CD4-positive, alpha-beta T cell (primary cell): ENCODE measurements around the gene WASL. TPM values are rescaled to one million over a fixed set of nuclear protein-coding genes. Genes with fewer than 3 reads are reported as not detected.
A peak's percentile ranks its signal among the peaks of the same experiment; 100 is the strongest.

Experiments used
- ATAC-seq: fragments of 200-7000 bp; cut with Tn5 transposase; one replicate; pipeline ENCODE4 v1.10.0; 2022; ENCODE audit warnings: mild to moderate bottlenecking; ENCODE audit not compliant: poor library complexity
- CTCF ChIA-PET: fragments of 350-600 bp; sonication (Branson Sonifier 250); formaldehyde crosslinking; loops from one replicate; lab custom pipeline; 2021; ENCODE audit warnings: antibody characterized with exemption, inconsistent platforms; lab: Charles Lee
- POLR2A ChIA-PET: fragments of 350-600 bp; sonication (Branson Sonifier 250); formaldehyde crosslinking; loops from one replicate; lab custom pipeline; 2021; ENCODE audit warnings: antibody characterized with exemption, inconsistent platforms; lab: Charles Lee
- DNase-seq, 14 experiments: peaks; one replicate each; pipeline ENCODE4 v3.0.0-alpha.2; 2013 to 2020; ENCODE audit warnings: mixed read lengths in 2 of 14
- H3K27ac ChIP-seq, 2 donors: one replicate each; pipeline versions ENCODE4 v1.5.1 to v1.7.0; 2013; ENCODE audit warnings: low read length in 2 of 2, low read depth in 1 of 2, mild to moderate bottlenecking in 1 of 2
- H3K27me3 ChIP-seq, 2 experiments: 1 replicate in 1 of 2; 2 replicates in 1 of 2; pipeline versions ENCODE4 v1.6.1 to v1.7.0; 2013; ENCODE audit warnings: low read length in 2 of 2, control low read depth in 1 of 2, mild to moderate bottlenecking in 1 of 2, moderate library complexity in 1 of 2; ENCODE audit not compliant: insufficient read depth in 2 of 2, control insufficient read depth in 1 of 2
- H3K36me3 ChIP-seq: one replicate; pipeline ENCODE4 v1.6.1; 2013; ENCODE audit warnings: low read length, control low read depth; ENCODE audit not compliant: insufficient read depth
- H3K4me1 ChIP-seq: one replicate; pipeline ENCODE4 v1.6.1; 2013; ENCODE audit warnings: low read length, control low read depth; ENCODE audit not compliant: insufficient read depth
- H3K4me3 ChIP-seq: one replicate; pipeline ENCODE4 v1.5.1; 2013; ENCODE audit warnings: mild to moderate bottlenecking, low read length, moderate library complexity
- H3K9me3 ChIP-seq, 2 experiments: 1 replicate in 1 of 2; 2 replicates in 1 of 2; pipeline versions ENCODE4 v1.6.1 to v1.7.0; 2013; ENCODE audit warnings: low read length in 2 of 2, mild to moderate bottlenecking in 2 of 2, control low read depth in 1 of 2, moderate library complexity in 1 of 2; ENCODE audit not compliant: control insufficient read depth in 1 of 2, insufficient read depth in 1 of 2
- H3K27ac Mint-ChIP-seq: one replicate; pipeline ENCODE4 v1.8.0; 2020; ENCODE audit warnings: mixed read lengths
- H3K27me3 Mint-ChIP-seq: one replicate; pipeline ENCODE4 v1.8.0; 2021; ENCODE audit warnings: mixed read lengths
- H3K36me3 Mint-ChIP-seq: one replicate; pipeline ENCODE4 v1.8.0; 2021; ENCODE audit warnings: low read depth, mixed read lengths
- H3K4me1 Mint-ChIP-seq: one replicate; pipeline ENCODE4 v1.8.0; 2021; ENCODE audit warnings: low read depth, mixed read lengths
- H3K4me3 Mint-ChIP-seq: one replicate; pipeline ENCODE4 v1.8.0; 2020; ENCODE audit warnings: mild to moderate bottlenecking, mixed read lengths
- H3K9me3 Mint-ChIP-seq: one replicate; pipeline ENCODE4 v1.8.0; 2020; ENCODE audit warnings: mixed read lengths
- intact Hi-C, 2 experiments: fragments of 100-400 bp; cut with DNase I in 1 of 2; cut with micrococcal nuclease in 1 of 2; formaldehyde crosslinking; loops; one replicate each; pipeline versions ENCODE4 v1.15.1 to v1.9.0; 2023 to 2025; cut with DNase I, micrococcal nuclease
- total RNA-seq, 174 experiments: library from RNA in 2 of 174; stranded (reverse) in 2 of 174; gene quantifications; one replicate each; pipeline ENCODE4 v1.2.3 and lab custom pipeline; 2021 to 2026
- TF ChIP-seq, protein P1 (sequence below): fragments of 200-600 bp; IDR thresholded peaks from one replicate; pipeline ENCODE4 v1.8.0; 2022; ENCODE audit warnings: antibody characterized with exemption, mild to moderate bottlenecking

The WASL gene
- total RNA-seq, 2 experiments from 2014 or later = 8.6 to 9.3 TPM

DNA sequence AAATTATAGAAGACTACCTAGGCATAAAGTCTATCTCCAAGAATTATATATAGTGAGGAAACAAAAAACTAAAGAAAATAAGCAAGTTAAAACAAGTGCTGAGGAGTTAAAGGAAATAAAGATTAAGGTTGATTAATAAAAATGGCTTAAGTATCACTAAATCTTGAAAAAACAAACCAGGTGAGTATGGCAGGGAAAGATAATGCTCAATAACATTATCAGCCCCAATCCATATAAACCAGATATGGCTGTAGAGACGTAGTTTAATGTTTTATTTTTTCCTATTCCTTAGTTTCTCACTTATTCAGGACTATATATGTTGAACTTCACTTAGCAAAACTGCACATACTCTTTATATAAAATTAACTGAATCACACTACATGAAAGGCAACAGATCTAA is 4.4 kb downstream of the WASL start:
- H3K9me3 ChIP-seq = no peaks in the 10 kb centered on the region
- H3K36me3 Mint-ChIP-seq = peaks cover 13% of the 10 kb centered on the region
- H3K36me3 ChIP-seq = no peaks in the 10 kb centered on the region
- peaks cover 82% of the 10 kb centered on the region for H3K4me1 Mint-ChIP-seq
- no peaks in the 10 kb centered on the region for H3K27me3 Mint-ChIP-seq
- H3K9me3 Mint-ChIP-seq = no peaks in the 10 kb centered on the region
- ATAC-seq (no peak), DNase-seq (no peak)
- peaks cover 26% of the 10 kb centered on the region for H3K4me1 ChIP-seq
- no peak overlapping the region for H3K27ac Mint-ChIP-seq
- intact Hi-C loops = no loop called here
- H3K4me3 Mint-ChIP-seq = peak overlapping the region; percentile 49
- no peak overlapping the region for H3K27ac ChIP-seq
- no peak overlapping the region for H3K4me3 ChIP-seq
- no peaks in the 10 kb centered on the region for H3K27me3 ChIP-seq
- ChIA-PET CTCF (no interaction called here), POLR2A (no interaction called here)
- TF ChIP-seq, protein P1, sequence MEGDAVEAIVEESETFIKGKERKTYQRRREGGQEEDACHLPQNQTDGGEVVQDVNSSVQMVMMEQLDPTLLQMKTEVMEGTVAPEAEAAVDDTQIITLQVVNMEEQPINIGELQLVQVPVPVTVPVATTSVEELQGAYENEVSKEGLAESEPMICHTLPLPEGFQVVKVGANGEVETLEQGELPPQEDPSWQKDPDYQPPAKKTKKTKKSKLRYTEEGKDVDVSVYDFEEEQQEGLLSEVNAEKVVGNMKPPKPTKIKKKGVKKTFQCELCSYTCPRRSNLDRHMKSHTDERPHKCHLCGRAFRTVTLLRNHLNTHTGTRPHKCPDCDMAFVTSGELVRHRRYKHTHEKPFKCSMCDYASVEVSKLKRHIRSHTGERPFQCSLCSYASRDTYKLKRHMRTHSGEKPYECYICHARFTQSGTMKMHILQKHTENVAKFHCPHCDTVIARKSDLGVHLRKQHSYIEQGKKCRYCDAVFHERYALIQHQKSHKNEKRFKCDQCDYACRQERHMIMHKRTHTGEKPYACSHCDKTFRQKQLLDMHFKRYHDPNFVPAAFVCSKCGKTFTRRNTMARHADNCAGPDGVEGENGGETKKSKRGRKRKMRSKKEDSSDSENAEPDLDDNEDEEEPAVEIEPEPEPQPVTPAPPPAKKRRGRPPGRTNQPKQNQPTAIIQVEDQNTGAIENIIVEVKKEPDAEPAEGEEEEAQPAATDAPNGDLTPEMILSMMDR = no peak

DNA sequence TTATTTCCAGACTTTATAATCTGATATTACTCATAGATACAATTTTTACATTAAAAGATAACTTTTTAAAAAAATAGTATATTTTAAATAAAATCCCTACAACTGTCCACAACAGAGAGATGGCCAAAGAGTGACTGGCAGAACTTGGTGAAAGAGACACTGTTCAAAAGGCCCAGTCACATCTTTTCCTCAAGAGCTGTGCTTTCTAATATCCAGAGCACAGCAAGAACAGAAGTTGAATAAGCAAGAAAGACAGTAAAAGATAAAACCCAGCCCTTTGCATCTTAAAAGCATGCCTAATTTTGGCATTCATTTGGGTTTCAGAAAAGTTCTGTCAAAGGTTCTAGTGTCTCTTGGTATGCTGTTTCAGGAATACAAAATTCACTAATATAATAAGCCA is 6.9 kb downstream of the WASL start:
- peaks cover 79% of the 10 kb centered on the region for H3K4me1 Mint-ChIP-seq
- peaks cover 12% of the 10 kb centered on the region for H3K36me3 Mint-ChIP-seq
- H3K9me3 Mint-ChIP-seq = peaks cover 3% of the 10 kb centered on the region
- H3K4me3 Mint-ChIP-seq = no peak overlapping the region
- POLR2A ChIA-PET = no interaction called here
- no peak overlapping the region for H3K27ac Mint-ChIP-seq
- Histone ChIP-seq H3K9me3 (peaks cover under 1 to 4% of the 10 kb centered on the region in 2 experiments), H3K27me3 (no peaks in the 10 kb centered on the region), H3K36me3 (no peaks in the 10 kb centered on the region), H3K4me1 (peaks cover 14% of the 10 kb centered on the region), H3K27ac (no peak overlapping the region), H3K4me3 (no peak overlapping the region)
- intact Hi-C loops = no loop called here
- ATAC-seq = no peak
- DNase-seq = no peak
- CTCF ChIA-PET = no interaction called here
- no peaks in the 10 kb centered on the region for H3K27me3 Mint-ChIP-seq
- TF ChIP-seq, protein P1 = no peak

DNA sequence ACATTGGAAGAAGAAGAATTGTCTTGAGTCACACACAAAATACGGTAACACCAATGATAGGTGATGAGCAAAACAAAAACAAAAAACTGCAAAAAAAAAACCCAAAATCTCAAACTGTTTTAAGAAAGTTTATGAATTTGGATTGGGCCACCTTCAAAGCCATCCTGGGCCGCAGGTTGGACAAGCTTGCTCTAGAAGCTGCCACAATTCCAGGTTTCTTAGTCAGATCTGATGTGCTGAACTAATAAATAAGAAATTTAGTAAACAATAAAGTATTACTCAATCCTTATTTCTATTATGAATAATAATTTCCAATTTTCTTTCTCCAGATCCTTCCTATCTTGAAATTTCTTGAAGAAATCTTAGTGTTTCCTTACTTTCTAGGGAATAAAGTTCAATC is 10.0 kb downstream of the WASL start:
- peaks cover 66% of the 10 kb centered on the region for H3K4me1 Mint-ChIP-seq
- H3K36me3 ChIP-seq = no peaks in the 10 kb centered on the region
- CTCF ChIA-PET = no interaction called here
- TF ChIP-seq, protein P1 = no peak
- no peak for ATAC-seq
- no peak overlapping the region for H3K4me3 ChIP-seq
- no peak overlapping the region for H3K27ac ChIP-seq
- POLR2A ChIA-PET = interaction anchor here (3.7 kb wide), 1 partner anchor 10 kb away, joined by 15 read pairs; the partner anchor contains the start of gene WASL
- peaks cover 5 to 18% of the 10 kb centered on the region in 2 experiments for H3K9me3 ChIP-seq
- peaks cover 7% of the 10 kb centered on the region for H3K9me3 Mint-ChIP-seq
- H3K36me3 Mint-ChIP-seq = peaks cover 41% of the 10 kb centered on the region
- no peak overlapping the region for H3K4me3 Mint-ChIP-seq
- DNase-seq = no peak
- intact Hi-C loops = no loop called here
- H3K27ac Mint-ChIP-seq = no peak overlapping the region
- H3K27me3 Mint-ChIP-seq = no peaks in the 10 kb centered on the region
- peaks cover 11% of the 10 kb centered on the region for H3K4me1 ChIP-seq
- H3K27me3 ChIP-seq = no peaks in the 10 kb centered on the region
